NCI-H2196 treated with DMSO at 0.1 percent for 48 hours (cell line): ENCODE results near the gene MRFAP1L1.
"Not testable (repeated sequence)": the region's sequence is repeated elsewhere in the genome, so short reads cannot be mapped to it uniquely, and the experiment has no call there.

Source experiments
- DNase-seq: peaks from one replicate; lab custom pipeline; 2025; ENCODE audit not compliant: unreplicated experiment; lab: John Stamatoyannopoulos, UW

The MRFAP1L1 gene

GRCh38 chr4:6709230-6710114 lies at the start of gene MRFAP1L1:
TSS of gene MRFAP1L1 (minus strand) at chr4:6709865. CDS start at chr4:6709629, 236 bp downstream.
- DNase-seq: peak; percentile 99

- no peak for DNase-seq
Observed at GRCh38 chr4:6758728-6759127, 49.1 kb upstream of the MRFAP1L1 start.

GRCh38 chr4:6756345-6756744 lies 46.7 kb upstream of the MRFAP1L1 start:
- not testable (repeated sequence) for DNase-seq

- no peak for DNase-seq
Observed at GRCh38 chr4:6755088-6755753, 45.6 kb upstream of the MRFAP1L1 start.

- no peak for DNase-seq
Observed at GRCh38 chr4:6754481-6755087, 44.9 kb upstream of the MRFAP1L1 start.

GRCh38 chr4:6753891-6754290 lies 44.2 kb upstream of the MRFAP1L1 start:
- DNase-seq: no peak

GRCh38 chr4:6753103-6753560 lies 43.5 kb upstream of the MRFAP1L1 start:
- DNase-seq: no peak

- DNase-seq: no peak
Observed at GRCh38 chr4:6752486-6752829, 42.8 kb upstream of the MRFAP1L1 start.

- no peak for DNase-seq
Observed at GRCh38 chr4:6751611-6752485, 42.2 kb upstream of the MRFAP1L1 start.

- no peak for DNase-seq
Observed at GRCh38 chr4:6750286-6751221, 40.9 kb upstream of the MRFAP1L1 start.

GRCh38 chr4:6749340-6750171 lies 39.9 kb upstream of the MRFAP1L1 start:
- no peak for DNase-seq

GRCh38 chr4:6748286-6748685 lies 38.6 kb upstream of the MRFAP1L1 start:
- no peak for DNase-seq

- DNase-seq: peak; percentile 98
Observed at GRCh38 chr4:6747294-6748051, 37.8 kb upstream of the MRFAP1L1 start.

- peak; percentile 98 for DNase-seq
Observed at GRCh38 chr4:6746721-6747293, 37.1 kb upstream of the MRFAP1L1 start.

GRCh38 chr4:6742989-6743388 lies 33.3 kb upstream of the MRFAP1L1 start:
- no peak for DNase-seq

GRCh38 chr4:6742507-6742906 lies 32.8 kb upstream of the MRFAP1L1 start:
- DNase-seq: no peak

- no peak for DNase-seq
Observed at GRCh38 chr4:6740347-6740746, 30.7 kb upstream of the MRFAP1L1 start.

- no peak for DNase-seq
Observed at GRCh38 chr4:6739920-6740319, 30.3 kb upstream of the MRFAP1L1 start.
